ENCODE results near the gene GNB1. TPM values are rescaled to one million over a fixed set of nuclear protein-coding genes. Genes with fewer than 3 reads are reported as not detected.

GNB1 gene
- total RNA-seq, 1 donor from 2014 or later: 409 TPM

DNA sequence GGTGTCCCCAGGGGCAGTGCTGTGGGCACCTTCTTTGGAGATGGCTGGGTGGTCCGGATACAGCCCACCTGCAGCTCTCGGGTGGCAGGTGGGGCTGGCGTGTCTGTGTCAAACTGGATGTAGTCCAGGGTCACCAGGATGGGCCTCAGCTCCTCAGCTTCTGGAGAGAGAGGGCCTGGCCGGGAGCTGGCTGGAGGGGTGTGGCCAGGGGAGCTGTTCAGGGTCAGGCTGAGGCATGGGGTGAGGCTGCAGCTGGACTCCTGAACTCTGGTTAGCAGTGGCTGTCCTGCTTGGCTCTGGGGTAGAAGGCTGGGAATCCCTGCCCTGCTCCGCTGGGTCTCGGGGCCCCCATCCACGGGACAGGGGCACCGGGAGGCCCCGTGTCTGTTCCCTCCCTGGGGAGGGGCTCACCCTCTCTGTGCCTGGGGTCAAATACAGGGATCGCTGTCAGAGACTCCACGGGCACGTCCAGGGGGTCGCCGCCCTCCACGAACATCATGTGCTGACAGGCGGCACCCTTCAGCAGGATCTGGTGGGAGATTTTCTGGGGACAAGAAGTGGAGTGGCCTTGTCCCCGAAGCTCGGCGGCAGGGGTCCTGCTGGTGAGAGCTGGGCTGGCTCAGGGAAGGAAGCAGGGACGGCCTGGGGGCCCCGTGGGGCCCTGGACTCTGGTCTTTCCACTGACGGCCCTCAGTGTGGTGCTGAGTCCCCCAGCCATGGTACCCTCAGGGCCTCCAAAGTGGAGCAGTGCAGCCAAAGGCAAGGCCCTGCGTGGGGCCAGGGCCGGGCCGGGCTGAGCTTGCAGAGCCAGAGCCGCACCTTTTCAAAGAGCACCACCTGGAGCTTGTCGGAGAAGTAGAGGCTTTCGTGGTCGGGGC lies 32.3 kb upstream of the GNB1 start:
- intact Hi-C loops (cut with micrococcal nuclease): no loop called here

DNA sequence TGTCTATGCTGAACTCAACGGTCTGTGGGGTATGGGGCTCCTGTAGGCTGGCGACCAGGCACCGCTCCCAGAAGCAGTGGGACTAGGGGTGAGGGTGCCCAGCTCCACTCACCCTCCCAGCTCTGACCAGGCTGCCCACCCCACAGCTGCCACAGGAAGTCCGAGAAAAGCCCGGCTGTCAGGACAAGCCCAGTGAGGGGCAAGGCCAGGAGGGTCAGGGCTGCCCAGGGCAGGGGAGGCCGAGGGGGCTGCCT lies 31.7 kb upstream of the GNB1 start:
- intact Hi-C loops (cut with micrococcal nuclease): no loop called here

DNA sequence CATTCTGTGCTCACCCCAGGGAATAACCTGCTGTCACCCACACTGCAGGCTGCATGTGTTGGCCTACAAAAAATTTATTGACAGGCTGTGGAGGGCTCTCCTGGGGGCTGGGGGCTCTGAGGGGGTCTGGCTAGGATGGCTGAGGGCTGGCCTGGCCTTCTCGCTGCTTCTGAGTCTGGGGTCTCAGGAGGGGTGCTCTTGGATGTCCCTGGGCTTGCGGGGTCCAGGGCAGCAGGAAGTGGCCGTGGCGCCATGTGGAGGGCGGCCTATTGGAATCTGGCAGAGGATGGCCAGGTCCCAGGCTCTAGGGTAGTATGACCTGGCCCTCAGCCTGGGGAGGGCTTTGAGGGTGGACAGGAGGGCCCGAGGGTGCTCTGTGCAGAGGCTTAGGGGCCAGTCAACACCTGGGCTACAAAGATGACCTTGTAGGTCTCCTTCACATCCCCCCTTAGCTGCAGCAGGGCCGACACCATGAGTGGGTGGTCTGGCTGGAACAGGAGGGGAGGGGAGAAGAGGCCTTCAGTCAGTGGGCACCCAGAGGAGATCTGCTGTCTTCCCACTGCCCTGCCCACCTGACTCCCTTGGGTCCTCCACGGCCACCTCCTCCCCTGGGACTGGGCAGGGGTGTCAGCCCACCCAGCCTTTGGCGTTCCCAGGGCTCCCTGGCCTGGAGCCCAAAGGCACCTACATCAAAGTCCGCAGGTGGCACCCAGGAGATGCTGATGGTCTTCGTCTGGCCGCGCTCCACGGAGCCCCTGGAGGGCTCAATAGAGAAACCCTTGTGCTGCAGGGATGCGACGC lies 31.2 kb upstream of the GNB1 start:
- intact Hi-C loops (cut with micrococcal nuclease): no loop called here

DNA sequence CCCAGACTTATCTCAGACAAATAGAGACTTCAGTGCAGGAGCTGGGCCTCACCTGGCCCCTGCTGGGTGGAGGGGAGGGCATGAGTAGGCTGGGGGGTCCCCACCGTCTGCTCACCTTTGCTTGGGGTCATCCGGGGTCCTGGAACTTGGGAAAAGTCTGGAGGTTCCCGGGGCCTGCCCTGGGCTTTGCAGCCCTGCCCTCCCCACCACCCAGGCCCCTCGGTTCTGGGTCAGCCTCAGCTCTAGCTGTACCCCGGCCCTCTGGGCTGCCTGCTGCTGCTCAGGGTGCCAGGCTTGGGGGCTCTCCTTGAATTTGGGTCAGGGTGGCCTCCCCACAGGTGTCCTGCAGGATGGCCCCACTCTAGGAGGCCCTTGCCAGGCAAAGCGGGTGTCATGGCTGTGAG lies 30.6 kb upstream of the GNB1 start:
- intact Hi-C loops (cut with micrococcal nuclease): no loop called here

DNA sequence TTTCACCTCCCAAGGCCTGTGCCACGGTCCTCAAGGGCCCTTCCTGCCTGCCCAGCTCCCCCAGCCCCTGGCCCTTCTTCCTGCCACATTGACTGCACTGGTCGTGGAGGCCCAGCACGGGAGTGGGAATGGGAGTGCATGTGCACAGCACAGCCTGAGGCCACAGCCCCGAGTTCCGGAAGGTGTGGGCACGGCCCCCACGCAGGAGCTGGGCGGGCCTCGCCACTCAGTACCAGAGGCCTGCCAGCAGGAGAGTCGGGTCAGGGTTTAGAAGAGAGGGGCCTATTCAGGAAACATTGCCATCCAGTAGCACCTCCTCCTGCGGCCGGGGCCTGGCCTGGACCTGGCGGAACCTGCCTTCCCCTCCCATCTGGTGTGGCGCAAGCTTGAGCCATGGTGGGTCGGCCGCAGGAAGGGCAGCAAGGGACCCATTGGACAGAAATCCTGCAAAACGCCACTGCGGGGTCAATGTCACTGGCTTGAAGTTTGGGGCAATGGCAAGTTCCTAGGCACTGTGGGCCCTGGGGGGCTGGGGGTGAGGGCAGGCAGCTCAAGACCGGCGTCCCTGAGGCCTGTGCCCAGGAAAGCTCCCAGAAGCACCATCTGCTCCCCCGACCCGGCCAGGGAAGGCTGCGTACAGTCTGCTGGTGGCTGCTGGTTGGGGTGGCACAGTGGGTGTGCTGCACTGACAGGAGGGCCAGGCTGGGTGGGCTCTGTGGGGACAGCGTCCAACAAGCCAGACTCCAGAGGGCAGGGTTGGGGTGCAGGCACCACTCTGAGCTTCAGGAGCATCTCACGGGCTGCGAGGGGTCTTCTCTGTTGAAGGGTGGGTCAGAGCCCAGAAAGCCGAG lies 29.9 kb upstream of the GNB1 start:
- intact Hi-C loops (cut with micrococcal nuclease): no loop called here

DNA sequence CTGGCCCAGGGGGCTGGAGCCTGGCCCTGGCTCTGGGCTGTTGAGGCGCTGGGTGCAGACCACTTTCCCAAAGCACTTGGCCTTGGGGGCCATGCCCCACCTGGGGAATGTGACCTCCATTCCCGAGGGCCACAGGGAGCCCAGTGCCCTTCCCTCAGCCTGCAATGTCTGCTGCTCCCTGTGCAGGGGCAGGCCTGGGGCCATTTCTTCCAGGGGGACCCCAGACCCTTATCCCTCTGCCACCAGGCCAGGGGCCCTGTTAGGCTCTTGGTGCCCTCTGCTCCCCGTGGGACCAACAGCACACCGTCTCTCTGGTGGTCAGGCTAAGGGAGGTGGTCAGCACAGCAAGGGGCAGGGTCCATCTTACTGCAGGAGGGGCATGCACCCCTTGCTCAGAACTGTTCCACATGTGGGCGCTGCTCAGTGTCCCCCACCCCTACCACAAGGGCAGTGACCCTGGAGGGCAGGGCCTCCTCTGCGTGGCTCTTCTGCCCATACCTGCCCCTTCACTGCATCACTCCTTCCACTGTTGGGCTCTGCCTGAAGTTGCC lies 29.2 kb upstream of the GNB1 start:
- intact Hi-C loops (cut with micrococcal nuclease): no loop called here

DNA sequence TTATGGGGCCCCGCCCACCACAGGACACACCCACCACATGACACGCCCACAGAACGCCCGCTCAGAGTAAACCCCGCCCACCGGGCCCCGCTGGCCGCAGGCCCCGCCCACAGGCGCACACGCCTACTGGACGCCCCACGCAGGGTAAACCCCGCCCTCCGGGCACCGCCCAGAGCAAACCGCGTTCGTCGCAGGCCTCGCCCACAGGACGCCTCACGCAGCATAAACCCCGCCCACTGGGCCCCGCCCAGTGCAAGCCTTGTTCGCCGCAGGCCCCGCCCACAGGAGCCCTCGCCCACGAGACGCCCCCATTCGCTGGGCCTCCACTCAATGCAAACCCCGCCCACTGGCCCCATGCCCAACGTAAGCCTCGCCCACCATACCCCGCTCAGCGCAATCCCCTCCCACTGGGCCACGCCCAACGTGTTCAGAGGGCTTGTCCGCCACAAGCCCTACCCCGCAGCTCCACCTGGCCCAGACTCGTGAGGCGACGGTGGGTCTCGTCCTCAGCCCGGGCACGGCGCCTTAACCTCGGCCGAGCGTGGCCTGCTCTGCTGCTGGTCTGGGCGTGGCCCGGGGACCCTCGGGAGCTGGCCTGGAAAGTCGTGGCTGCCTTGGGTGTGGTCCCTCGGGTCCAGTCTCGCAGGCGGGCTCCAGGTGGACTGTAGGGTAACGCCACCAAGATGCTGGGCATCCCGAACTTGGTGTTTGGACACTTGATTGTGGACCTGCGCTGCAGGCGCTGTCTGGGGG lies 28.6 kb upstream of the GNB1 start:
- intact Hi-C loops (cut with micrococcal nuclease): loop anchor here (1.0 to 10.0 kb wide), 12 partner anchors 10 to 1983 kb away; partner anchors contain the start of genes ATAD3A, C1orf174, GNB1 and PANK4

DNA sequence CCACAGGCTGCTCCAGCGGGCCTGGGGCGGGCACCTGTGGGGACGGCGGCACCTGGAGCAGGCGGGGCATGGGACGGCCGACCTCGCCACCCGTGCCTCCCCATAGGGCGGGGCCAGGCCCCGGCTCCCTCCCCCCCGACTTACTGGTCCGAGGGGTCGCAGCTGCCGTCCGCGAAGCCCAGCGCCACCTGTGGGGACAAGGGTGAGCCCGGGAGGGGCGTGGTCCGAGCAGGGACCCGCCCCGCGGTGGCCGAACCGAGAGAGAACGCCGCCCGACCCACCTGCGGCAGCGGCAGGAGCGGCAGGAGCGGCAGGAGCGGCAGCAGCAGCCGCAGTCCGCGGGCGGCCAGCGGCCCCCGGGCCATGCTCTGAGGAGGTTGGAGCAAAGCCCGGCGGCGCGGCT lies 28.0 kb upstream of the GNB1 start, which contains the start of gene TMEM52:
TMEM52 (minus strand) TSS at position 379 of the 403 bp plus-strand sequence; CDS start at position 365, 14 bp downstream.
- intact Hi-C loops (cut with micrococcal nuclease): loop anchor here (1.0 to 10.0 kb wide), 12 partner anchors 10 to 1983 kb away; partner anchors contain the start of genes ATAD3A, C1orf174, GNB1 and PANK4

DNA sequence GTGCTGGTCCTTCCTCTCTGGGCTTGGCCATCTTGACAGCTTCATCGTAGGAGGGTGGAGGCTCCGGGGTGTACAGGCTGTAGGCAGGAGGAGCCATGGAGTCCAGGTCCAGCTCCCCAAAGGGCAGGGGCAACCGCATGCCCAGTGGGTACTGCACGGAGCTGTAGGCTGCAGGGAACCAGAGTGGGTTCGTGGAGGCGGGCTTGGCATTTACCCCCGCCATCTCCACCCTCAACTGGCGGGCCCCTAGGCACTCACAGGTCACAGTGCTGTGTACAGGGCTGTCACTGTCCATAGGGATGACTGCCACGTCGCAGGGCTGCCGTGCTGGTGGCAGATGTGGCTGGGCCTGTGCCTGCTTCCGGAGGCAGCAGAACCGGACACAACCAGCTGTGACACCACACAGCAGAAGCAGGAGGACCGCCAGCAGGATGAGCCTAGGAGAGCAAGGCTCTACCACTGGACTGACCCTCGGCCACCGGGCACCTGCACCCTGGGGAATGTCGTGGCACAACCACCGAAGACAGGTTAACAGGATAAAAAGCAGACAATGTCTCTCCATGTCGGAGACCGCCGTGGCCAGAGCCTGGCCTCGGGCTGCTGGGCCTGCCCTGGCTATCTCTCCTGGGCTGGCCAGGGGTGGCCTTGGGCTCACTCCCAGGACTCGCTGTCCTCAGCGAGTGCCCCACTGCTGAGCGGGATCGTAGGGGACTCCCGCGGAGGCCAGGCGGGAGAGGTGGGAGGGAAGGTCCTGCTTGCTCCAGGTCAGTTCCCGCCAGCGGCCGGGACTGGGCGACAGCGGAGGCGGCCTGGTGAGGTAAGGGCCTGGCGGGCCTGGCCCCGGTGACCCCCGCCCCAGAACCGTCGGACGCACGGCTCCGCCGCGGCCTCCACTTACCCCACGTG lies 27.4 kb upstream of the GNB1 start:
- intact Hi-C loops (cut with micrococcal nuclease): loop anchor here (2.0 to 10.0 kb wide), 5 partner anchors 377 to 1984 kb away; partner anchors contain the start of genes ATAD3A and C1orf174

DNA sequence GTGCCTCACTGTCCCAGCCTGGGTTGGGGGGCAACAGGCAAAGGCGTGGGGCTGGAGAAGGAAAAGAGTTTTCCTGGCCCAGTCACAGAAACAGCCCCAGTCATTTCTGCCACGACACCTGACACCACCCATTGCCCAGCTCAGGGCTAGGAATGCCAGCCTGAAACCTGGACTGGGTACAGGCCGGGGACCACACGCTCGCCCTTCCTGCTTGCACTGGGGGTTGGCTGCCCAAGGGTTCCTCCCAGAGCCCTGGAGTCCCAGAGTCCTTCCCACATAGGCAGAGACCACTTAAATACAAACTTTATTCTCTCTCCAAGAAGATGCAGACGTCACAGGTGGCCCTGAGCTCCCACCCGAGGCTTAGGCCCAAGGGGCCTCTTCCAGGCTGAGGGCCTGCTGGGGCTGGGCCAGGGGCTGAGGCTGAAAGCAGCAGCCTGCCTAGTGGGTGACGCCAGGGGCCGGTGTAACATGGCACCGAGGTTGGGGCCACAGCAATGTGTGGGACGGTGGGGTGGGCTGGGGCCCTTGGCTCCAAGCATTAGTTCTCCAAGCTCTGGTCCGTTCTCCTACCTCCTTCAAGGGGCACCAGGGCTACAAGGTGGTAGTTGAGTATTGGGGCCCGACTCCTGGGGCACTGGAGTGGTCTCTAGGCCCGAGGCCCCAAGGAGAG lies 26.6 kb upstream of the GNB1 start:
- intact Hi-C loops (cut with micrococcal nuclease): loop anchor here (5.0 to 10.0 kb wide), 4 partner anchors 377 to 1985 kb away; partner anchors contain the start of genes ATAD3A and C1orf174

DNA sequence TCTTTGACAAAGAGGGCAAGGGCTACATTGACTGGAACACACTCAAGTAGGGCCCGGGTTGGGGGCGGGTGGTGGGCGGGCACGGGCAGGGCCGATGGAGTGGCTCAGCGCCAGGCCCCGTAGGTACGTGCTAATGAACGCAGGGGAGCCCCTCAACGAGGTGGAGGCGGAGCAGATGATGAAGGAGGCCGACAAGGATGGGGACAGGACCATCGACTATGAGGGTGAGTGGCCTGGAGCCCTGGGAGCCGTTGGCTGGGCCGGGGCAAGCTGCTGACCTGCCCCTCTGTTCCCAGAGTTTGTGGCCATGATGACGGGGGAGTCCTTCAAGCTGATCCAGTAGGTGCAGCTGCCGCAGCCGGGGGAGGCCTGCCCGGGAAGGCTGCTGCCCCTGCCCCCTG lies 26.0 kb upstream of the GNB1 start:
- intact Hi-C loops (cut with micrococcal nuclease): loop anchor here (5.0 to 10.0 kb wide), 4 partner anchors 378 to 1985 kb away; partner anchors contain the start of genes ATAD3A and C1orf174

DNA sequence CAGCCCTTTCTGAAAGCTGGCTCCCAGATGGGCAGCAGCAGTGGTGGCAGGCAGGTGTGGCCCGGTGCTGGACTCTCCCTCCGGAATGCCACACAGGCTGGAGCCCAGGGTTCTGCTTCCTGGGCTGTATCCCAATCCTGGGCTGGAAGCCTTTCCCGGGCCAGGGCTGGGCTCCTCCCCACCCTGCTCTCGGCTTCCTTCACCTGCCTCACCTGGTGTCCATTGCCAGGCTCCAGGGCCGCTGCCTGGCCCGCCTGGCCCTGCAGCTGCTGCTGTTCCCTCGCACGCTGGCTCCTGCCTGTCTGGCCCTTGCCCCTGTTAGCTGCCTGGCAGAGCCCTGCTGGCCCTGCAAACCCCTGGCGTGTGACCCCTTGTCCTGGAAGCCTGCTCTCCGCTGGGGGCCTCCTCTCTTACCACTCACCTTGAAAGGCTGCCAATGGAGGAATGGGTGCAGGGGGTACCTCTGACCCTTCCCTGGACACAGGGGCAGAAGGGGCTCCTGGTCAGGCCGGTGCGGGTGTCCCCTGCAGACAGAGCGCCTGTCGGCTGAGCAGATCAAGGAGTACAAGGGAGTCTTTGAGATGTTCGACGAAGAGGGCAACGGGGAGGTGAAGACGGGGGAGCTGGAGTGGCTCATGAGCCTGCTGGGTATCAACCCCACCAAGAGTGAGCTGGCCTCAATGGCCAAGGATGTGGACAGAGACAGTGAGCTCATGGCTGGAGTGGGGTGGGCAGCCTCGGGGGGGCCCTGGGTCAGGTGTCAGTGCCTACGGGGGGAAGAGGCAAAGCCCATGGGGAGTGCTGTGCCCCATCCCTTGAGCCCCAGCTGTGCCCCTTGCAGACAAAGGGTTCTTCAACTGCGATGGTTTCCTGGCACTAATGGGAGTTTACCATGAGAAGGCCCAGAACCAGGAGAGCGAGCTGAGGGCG lies 25.3 kb upstream of the GNB1 start:
- intact Hi-C loops (cut with micrococcal nuclease): loop anchor here (5.0 to 10.0 kb wide), 4 partner anchors 379 to 1986 kb away; partner anchors contain the start of genes ATAD3A and C1orf174

DNA sequence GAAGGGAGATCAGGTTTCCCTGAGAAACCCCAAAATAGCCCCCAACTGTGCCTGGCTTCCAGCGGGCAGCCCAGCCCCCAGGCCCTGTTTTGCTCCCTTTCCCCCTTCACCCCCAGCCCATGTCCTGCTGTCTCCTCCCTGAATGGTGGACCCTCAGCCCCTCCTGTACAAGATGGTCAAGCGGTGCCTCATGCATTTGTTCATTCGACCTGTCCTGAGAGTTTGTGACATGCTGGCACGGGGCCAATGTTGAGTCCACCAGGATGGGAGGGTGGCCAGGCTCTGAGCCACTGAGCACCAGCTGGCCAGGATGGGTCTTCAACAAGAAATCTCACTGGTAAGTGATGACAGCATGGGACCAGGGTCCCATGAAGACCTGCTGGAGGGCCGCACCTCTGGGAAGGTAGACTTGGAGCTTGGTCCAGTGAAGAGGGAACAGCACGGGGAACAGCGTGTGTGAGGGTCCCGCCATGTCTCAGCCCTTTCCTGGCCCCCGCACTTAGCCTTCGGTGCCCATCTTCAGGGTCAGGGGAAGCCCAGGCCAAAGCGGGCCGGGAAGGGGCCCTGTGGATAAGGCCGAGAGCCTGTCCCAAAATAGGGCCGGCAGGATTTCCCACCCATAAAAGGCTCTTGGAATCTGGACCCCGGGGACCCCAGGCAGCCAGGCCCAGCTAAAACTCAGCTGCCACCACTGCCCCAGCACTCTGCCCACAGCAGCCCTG lies 24.2 kb upstream of the GNB1 start, which contains the start of gene CALML6:
CALML6 (plus strand) TSS at position 290 of the 722 bp plus-strand sequence; CDS start at position 311, 21 bp downstream.
- intact Hi-C loops (cut with micrococcal nuclease): loop anchor here (5.0 to 10.0 kb wide), 4 partner anchors 380 to 1987 kb away; partner anchors contain the start of genes ATAD3A and C1orf174

DNA sequence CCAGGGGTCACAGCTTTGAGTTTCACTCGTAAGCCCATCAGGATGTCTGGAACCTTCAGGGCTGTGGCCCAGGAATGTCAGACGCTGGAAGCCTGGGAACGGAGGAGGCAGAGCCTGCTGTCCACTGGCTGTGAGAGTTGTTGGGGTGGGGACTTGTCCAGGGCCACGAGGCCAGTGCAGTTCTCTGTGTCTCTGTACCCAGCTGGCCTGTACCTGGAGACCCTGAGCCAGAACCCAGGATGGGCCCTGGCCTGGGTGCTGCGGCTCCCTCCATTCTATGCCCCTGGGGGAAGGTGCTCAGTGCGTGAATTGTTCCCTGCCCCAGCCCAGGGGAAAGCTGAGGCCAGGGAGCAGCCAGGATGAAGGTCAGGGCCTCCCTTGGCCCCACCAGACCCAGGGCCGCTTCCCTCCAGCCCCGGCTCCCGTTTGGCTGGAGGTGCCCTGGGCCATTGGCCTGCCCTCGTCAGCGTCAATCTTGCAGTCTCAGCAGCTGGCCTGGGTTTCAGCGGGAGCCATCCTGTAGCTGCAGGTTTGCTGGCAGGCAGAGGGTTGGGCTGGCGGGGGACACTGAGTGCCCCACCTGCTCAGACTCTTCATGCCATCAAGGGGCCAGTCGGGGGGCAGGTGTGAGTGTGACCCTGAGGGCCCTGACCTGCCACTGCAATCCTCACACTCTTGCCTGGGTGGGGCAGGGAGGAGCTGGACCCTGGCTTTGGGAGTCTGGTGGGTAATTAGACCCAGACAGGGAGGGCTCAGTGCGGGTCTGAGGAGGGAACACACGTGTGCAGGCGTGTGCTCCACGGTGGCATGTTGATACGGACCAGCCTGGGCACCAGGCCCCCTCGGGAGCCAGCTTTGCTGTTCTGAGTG lies 23.4 kb upstream of the GNB1 start:
- intact Hi-C loops (cut with micrococcal nuclease): loop anchor here (10.0 kb wide), 3 partner anchors 380 to 880 kb away; partner anchors contain the start of gene ATAD3A

All from T-helper 1 cell treated with Interleukin-12 subunit alpha and Interleukin-12 subunit beta and Interleukin-4 antibody, amounts not matched to agents 30 ng/mL and 1 ng/mL, for 36 hours (primary cell).